HPDE6-E6E7 (cell line): ENCODE results near the gene C2orf49.

ENCODE experiments used
- DNase-seq: peaks from one replicate; pipeline ENCODE4 v3.0.0; 2011; ENCODE audit warnings: missing footprints; ENCODE audit errors: extremely low spot score

The C2orf49 gene

GRCh38 chr2:105362862-105363591, 25.7 kb downstream of the C2orf49 start:
- no peak for DNase-seq

DNA sequence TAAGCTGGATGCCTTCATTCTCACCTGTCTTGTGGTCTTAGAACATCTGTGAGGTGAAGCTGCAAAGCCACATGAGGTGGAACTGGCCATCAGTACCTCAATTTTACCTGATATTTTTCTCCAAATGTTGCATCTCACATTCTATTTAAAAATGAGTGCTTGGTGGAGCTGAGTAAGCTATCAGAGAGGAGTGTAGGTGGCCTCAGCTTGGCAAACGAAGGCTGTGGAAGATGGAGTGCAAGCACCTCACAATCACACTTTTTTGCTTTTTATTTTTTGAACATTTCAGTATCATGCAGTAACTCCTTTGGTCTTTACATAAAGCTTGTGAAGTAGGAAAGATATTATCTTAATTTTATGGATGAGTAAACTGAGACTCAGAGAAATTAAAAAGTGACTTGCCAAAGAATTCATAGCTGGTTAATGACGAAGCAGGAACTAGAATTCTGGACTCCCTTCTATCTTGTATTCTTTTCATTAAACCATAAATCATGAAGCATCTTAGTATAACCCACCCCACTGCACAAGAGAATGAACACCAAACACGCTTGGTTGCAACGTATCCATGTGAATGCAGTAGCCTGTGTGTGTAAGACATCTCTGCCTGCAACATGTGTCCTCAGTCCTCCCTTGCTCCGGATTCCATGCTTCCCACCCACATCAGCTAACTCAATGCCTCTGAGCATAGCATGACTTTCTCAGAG, 27.2 kb downstream of the C2orf49 start:
- DNase-seq = no peak

GRCh38 chr2:105365206-105365605, 27.9 kb downstream of the C2orf49 start:
- no peak for DNase-seq

GRCh38 chr2:105368759-105369408, 31.5 kb downstream of the C2orf49 start:
- DNase-seq = no peak

DNA sequence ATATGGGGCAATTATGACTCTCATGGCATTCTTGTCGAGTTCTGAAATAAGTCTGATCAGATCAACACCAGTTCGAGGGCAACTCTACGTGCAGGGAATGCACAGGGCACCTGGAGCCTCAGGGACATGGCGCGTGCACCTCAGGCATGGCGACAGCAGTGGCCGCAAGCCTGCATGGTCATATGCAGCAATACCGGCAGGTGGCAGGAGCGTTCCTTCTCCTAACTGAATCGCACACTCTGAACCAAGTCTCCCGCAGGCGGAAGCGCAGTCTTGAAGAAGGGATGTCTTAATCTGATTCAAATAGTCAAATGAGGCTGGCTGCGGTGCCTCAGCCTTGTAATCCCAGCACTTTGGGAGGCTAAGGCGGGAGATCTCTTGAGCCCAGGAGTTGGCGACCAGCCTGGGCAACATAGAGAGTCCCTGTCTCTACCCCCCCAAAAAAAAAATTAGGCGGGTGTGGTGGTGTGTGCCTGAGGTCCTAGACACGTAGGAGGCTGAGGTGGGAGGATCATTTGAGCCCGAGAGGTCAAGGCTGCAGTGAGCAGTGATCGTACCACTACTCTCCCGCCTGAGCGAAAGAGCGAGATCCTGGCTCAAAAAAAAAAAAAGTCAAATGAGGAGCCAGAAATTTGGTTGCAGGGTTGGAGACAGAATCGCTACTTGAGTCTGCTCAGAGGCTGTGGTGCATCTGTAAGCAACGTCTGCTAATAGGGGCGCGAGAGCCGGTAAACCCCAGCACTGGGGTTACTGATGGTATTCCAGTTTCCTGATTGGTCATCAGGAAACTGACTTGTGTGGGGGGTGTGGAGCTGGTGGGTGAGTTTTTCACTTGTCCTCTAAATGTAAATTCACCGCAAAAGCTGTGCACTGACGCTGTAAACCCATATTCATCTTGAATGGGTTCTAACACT, 32.7 kb downstream of the C2orf49 start:
- no peak for DNase-seq

DNA sequence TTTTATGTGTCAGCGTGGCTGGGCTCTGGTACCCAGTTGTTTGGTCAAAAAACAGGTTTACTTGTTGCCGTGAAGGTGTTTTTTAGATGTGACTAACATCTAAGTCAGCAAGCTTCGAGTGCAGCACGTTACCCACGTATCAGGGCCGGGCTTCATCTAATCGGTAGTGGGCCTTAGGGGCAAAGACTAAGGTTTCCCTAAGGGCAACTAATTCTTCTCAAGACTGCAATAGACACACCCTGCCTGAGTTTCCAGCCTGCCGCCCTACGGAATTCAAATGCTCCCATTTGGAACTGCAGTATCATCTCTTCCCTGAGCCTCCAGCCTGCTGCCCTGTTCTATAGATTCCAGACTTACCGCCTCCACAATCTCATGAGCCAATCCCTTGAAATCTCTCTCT, 33.8 kb downstream of the C2orf49 start:
- no peak for DNase-seq

DNA sequence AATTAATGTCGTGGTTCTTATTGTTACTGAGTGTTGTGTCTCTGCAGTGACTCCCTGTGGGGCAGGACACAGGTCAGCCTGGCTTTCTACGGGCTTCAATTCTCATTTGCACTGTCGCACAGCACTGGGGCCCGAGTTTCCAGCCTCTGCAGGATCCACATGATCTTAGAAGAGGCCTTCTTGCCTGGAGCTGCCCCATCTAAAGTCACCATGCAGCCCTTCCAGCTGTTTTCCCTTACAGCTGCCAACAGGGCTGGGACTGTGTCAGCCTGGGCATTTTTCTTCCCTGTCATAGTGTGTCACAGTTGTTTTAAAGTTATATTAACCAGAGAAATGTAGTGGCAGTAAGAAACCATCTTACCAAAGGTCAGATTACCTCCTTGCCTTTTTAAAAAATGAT, 34.5 kb downstream of the C2orf49 start:
- DNase-seq = no peak

GRCh38 chr2:105373344-105373781, 36.0 kb downstream of the C2orf49 start:
- no peak for DNase-seq

- no peak for DNase-seq
Measured at GRCh38 chr2:105373895-105374401, 36.6 kb downstream of the C2orf49 start.

GRCh38 chr2:105375001-105375561, 37.7 kb downstream of the C2orf49 start:
- DNase-seq = no peak

- no peak for DNase-seq
Measured at GRCh38 chr2:105376010-105376409, 38.7 kb downstream of the C2orf49 start.

GRCh38 chr2:105376789-105377240, 39.5 kb downstream of the C2orf49 start:
- no peak for DNase-seq

DNA sequence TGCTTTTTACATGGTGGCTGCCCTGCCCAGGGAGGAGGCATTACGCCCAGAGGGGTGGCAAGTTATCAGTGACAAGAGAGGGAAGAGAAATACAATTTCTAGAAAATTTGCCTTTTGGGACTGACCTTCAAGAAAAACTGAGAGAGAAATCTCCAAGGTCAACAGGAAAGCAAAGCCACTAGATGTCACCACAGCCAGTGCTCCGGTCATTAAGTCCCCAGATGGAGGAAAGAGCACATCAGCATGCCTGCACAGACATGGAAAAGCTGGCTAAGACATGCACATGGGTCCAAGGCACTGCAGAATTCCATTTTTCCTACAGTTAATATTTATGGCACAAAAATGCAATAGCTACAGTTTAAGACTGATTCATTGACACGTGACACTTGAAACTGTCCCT, 40.5 kb downstream of the C2orf49 start:
- DNase-seq = no peak

- DNase-seq = no peak
Measured at GRCh38 chr2:105378276-105378840, 41.0 kb downstream of the C2orf49 start.

GRCh38 chr2:105378921-105379383, 41.6 kb downstream of the C2orf49 start:
- no peak for DNase-seq

GRCh38 chr2:105379741-105380186, 42.4 kb downstream of the C2orf49 start:
- no peak for DNase-seq

- no peak for DNase-seq
Measured at GRCh38 chr2:105380432-105381100, 43.2 kb downstream of the C2orf49 start.

GRCh38 chr2:105381101-105381668, 43.8 kb downstream of the C2orf49 start:
- DNase-seq = no peak

DNA sequence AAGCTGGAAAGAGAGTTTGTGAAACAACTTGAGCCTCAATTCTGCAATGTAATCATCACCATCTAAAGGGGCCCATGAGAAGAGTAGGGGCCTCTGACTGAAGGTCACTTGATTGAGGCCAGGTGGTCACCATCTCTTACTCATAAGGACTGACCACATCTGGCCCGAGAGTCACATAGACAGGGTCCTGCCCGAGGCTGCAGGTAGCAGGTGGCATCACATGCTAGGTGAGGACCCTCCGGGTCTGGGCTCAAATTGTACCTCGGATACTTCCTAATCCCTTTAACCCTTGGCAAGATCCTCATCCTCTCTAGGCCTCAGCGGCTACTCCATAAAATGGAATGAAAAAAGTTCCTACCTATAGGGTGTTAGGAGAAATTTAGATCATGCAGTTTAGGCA, 44.8 kb downstream of the C2orf49 start:
- DNase-seq = no peak
